SK-N-SH (cell line): ENCODE results near the gene PBX1. TPM values are rescaled to one million over a fixed set of nuclear protein-coding genes. Genes with fewer than 3 reads are reported as not detected.

ENCODE experiments used
- CTCF ChIA-PET: fragments of 300-600, 350-600 bp; formaldehyde crosslinking; extraction: SDS; loops from one replicate; lab custom pipeline; 2021; lab: Yijun Ruan, JAX
- POLR2A ChIA-PET: fragments of 350-600 bp; sonication (Branson Sonifier 250); formaldehyde crosslinking; extraction: SDS; loops from one replicate; lab custom pipeline; 2020; ENCODE audit warnings: antibody characterized with exemption, inconsistent platforms; lab: Yijun Ruan, JAX
- DNase-seq: peaks from one replicate; pipeline ENCODE4 v3.0.0; 2012
- H2AFZ ChIP-seq: fragments of 200-600 bp; sonication (generic); 2 replicates; pipeline ENCODE4 v1.8.1; 2016; ENCODE audit warnings: antibody characterized with exemption, mild to moderate bottlenecking, low read depth
- H3F3A ChIP-seq: fragments of 200-600 bp; sonication (generic); replicated peaks from 2 replicates; pipeline ENCODE3; 2016; ENCODE audit warnings: antibody characterized with exemption, mild to moderate bottlenecking; ENCODE audit not compliant: insufficient read depth
- H3K27ac ChIP-seq, 2 experiments: fragments of 200-500 bp in 1 of 2; fragments of 200-600 bp in 1 of 2; sonication (Bioruptor generic) in 1 of 2; sonication (generic), shearing (Covaris generic) in 1 of 2; 2 replicates each; pipeline versions ENCODE4 v1.5.1 to v1.6.1; 2014 to 2016; ENCODE audit warnings: low read depth in 2 of 2, inconsistent platforms in 1 of 2, low read length in 1 of 2, mild to moderate bottlenecking in 1 of 2, mixed read lengths in 1 of 2
- H3K27me3 ChIP-seq: fragments of 200-600 bp; sonication (generic), shearing (Covaris generic); 2 replicates; pipeline ENCODE4 v1.6.1; 2016; ENCODE audit warnings: mixed run types; ENCODE audit not compliant: insufficient read depth
- H3K36me3 ChIP-seq, 2 experiments: fragments of 200-500 bp in 1 of 2; fragments of 200-600 bp in 1 of 2; sonication (Bioruptor generic) in 1 of 2; sonication (generic) in 1 of 2; replicated peaks in 1 of 2; 2 replicates each; pipeline versions ENCODE3 to v1.5.1; 2014 to 2016; ENCODE audit warnings: low read length in 1 of 2, mild to moderate bottlenecking in 1 of 2; ENCODE audit not compliant: insufficient read depth in 2 of 2, control insufficient read depth in 1 of 2
- H3K4me1 ChIP-seq, 2 experiments: fragments of 200-500 bp in 1 of 2; fragments of 200-600 bp in 1 of 2; sonication (Bioruptor generic) in 1 of 2; sonication (generic), shearing (Covaris generic) in 1 of 2; 2 replicates each; pipeline versions ENCODE4 v1.5.1 to v1.6.1; 2014 to 2016; ENCODE audit warnings: low read depth in 1 of 2, low read length in 1 of 2, mixed run types in 1 of 2; ENCODE audit not compliant: insufficient read depth in 2 of 2, control insufficient read depth in 1 of 2
- H3K4me2 ChIP-seq: fragments of 200-600 bp; sonication (generic), shearing (Covaris generic); 2 replicates; pipeline ENCODE4 v1.6.1; 2017; ENCODE audit warnings: mixed run types
- H3K4me3 ChIP-seq, 2 experiments: fragments of 200-500 bp in 1 of 2; fragments of 200-600 bp in 1 of 2; sonication (Bioruptor generic) in 1 of 2; sonication (generic), shearing (Covaris generic) in 1 of 2; 2 replicates each; pipeline versions ENCODE4 v1.5.1 to v1.8.1; 2014 to 2016; ENCODE audit warnings: low read depth in 2 of 2, inconsistent platforms in 1 of 2, low read length in 1 of 2, mild to moderate bottlenecking in 1 of 2, mixed read lengths in 1 of 2, moderate library complexity in 1 of 2
- H3K79me2 ChIP-seq: fragments of 200-600 bp; sonication (generic); 2 replicates; pipeline ENCODE4 v1.8.1; 2017; ENCODE audit warnings: mild to moderate bottlenecking; ENCODE audit not compliant: insufficient read depth
- H3K9ac ChIP-seq: fragments of 200-600 bp; sonication (generic); 2 replicates; pipeline ENCODE4 v1.6.1; 2017; ENCODE audit warnings: mixed run types
- H3K9me2 ChIP-seq: fragments of 200-600 bp; sonication (generic); 2 replicates; pipeline ENCODE4 v1.6.1; 2017; ENCODE audit warnings: mixed run types
- H3K9me3 ChIP-seq: fragments of 200-600 bp; sonication (generic); 2 replicates; pipeline ENCODE4 v1.6.1; 2017; ENCODE audit warnings: mixed run types, mild to moderate bottlenecking, moderate library complexity
- H4K20me1 ChIP-seq: fragments of 200-600 bp; sonication (generic); 2 replicates; pipeline ENCODE4 v1.6.1; 2017; ENCODE audit warnings: mild to moderate bottlenecking, mixed run types; ENCODE audit not compliant: insufficient read depth
- EP300 ChIP-seq, 2 experiments: IDR thresholded peaks; 2 replicates each; pipeline versions ENCODE4 v1.4.0 to v1.6.1; 2012; ENCODE audit warnings: borderline replicate concordance in 1 of 2, low read depth in 1 of 2, low read length in 1 of 2
- FOXJ3 ChIP-seq: sonication (generic); formaldehyde crosslinking; IDR thresholded peaks from 2 replicates; pipeline ENCODE4 v1.5.1; 2020; ENCODE audit warnings: mild to moderate bottlenecking, missing genetic modification reagents
- FOXM1 ChIP-seq: IDR thresholded peaks from 2 replicates; pipeline ENCODE4 v1.4.0; 2012; ENCODE audit warnings: low read depth, mild to moderate bottlenecking
- JUND ChIP-seq: IDR thresholded peaks from 2 replicates; pipeline ENCODE4 v1.4.0; 2012
- MEF2A ChIP-seq: IDR thresholded peaks from 2 replicates; pipeline ENCODE4 v1.4.0; 2012; ENCODE audit warnings: low read depth, borderline replicate concordance
- MXI1 ChIP-seq: IDR thresholded peaks from 2 replicates; pipeline ENCODE4 v1.6.1; 2012; ENCODE audit warnings: mild to moderate bottlenecking, low read depth, low read length, improper control_type of control experiment
- RFX5 ChIP-seq: IDR thresholded peaks from 2 replicates; pipeline ENCODE4 v1.6.1; 2012; ENCODE audit warnings: mild to moderate bottlenecking, improper control_type of control experiment, low read length
- SIN3A ChIP-seq: IDR thresholded peaks from 2 replicates; pipeline ENCODE4 v1.6.1; 2012; ENCODE audit warnings: low read depth, mild to moderate bottlenecking, low read length, moderate library complexity, borderline replicate concordance
- YY1 ChIP-seq: IDR thresholded peaks from 2 replicates; pipeline ENCODE4 v1.4.0; 2012; ENCODE audit warnings: low read depth, mild to moderate bottlenecking
- WGBS: methylation state at CpG from one replicate; pipeline ENCODE4 v1.1.6; 2017; ENCODE audit warnings: low lambda C conversion rate; 5-methylcytosine and 5-hydroxymethylcytosine counted together
- polyA plus RNA-seq, 3 experiments: library from polyadenylated mRNA; depleted of rRNA; stranded (reverse); fragments of >200 nt; gene quantifications; 2 replicates each; pipeline ENCODE4 v1.2.3, GENCODE V29; 2012
- TF ChIP-seq, protein P1 (sequence below): IDR thresholded peaks from 2 replicates; pipeline ENCODE4; 2012
- TF ChIP-seq, protein P2 (sequence below): IDR thresholded peaks from 2 replicates; pipeline ENCODE4 v1.4.0; 2012; ENCODE audit warnings: low read depth, borderline replicate concordance
- TF ChIP-seq, protein P3 (sequence below): fragments of 200-600 bp; sonication (generic); IDR thresholded peaks from 2 replicates; pipeline ENCODE4 v1.6.1; 2017; ENCODE audit warnings: antibody characterized with exemption, mild to moderate bottlenecking, moderate library complexity

The PBX1 gene
- polyA plus RNA-seq, 1 of the 3 experiments (the other 2 are of a cell fraction): 27.0 TPM

DNA sequence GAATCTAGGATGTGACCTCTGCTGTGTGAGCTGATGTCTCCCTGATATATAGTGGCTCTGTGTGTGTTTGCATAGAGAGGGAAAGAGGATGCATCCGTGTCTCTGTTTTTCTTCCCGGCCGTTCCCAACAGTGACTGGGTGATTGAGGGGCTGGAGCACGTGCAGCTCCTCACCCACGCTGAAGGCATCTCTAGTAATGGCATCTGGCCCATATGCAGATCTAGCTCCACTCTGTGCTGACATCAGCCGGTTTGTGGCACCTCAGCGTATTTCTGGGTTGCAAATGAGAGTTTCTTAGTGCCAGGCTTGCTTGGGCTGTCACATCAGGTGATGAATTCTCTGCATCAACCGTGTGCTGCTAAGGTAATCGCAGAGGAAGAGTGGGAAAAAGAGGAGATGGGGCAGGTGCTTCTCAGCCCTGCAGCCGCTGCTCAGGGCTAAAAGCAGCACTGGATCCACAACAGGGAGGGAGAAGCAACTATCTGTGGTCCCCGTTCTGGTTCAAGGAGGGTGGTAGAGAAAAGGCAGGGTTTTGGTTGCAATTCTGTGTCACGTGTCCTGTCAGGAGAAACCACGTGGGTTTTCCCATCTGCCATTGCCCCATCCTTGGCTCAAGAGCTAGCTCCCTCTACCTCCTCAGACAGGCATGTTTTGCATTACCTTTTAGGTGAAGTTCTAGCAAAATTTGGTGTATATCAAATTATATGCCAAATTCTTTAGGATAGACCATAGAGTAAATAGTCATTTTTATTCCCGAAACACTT is 282.9 kb downstream of the PBX1 start:
- Histone ChIP-seq H3F3A (no peaks in the 10 kb centered on the region), H2AFZ (no peak overlapping the region), H3K4me1 (peaks cover 0 to 1% of the 10 kb centered on the region in 2 experiments; a peak in 2 of 4 replicates), H3K36me3 (peaks cover 0 to 9% of the 10 kb centered on the region in 2 experiments), H3K9me2 (no peaks in the 10 kb centered on the region), H3K27ac (no peak overlapping the region), H3K9me3 (no peaks in the 10 kb centered on the region), H3K27me3 (no peaks in the 10 kb centered on the region), H4K20me1 (no peaks in the 10 kb centered on the region), H3K79me2 (no peaks in the 10 kb centered on the region), H3K4me3 (no peak overlapping the region), H3K4me2 (no peak overlapping the region), H3K9ac (no peak overlapping the region)
- WGBS: 88% methylated on average over 14 of the region's 14 CpGs
- TF ChIP-seq, protein P1, sequence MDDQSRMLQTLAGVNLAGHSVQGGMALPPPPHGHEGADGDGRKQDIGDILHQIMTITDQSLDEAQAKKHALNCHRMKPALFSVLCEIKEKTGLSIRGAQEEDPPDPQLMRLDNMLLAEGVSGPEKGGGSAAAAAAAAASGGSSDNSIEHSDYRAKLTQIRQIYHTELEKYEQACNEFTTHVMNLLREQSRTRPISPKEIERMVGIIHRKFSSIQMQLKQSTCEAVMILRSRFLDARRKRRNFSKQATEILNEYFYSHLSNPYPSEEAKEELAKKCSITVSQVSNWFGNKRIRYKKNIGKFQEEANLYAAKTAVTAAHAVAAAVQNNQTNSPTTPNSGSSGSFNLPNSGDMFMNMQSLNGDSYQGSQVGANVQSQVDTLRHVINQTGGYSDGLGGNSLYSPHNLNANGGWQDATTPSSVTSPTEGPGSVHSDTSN: no peak
- TF ChIP-seq JUND (no peak), SIN3A (no peak), RFX5 (no peak), YY1 (no peak), MEF2A (no peak), FOXM1 (no peak)
- TF ChIP-seq, protein P2, sequence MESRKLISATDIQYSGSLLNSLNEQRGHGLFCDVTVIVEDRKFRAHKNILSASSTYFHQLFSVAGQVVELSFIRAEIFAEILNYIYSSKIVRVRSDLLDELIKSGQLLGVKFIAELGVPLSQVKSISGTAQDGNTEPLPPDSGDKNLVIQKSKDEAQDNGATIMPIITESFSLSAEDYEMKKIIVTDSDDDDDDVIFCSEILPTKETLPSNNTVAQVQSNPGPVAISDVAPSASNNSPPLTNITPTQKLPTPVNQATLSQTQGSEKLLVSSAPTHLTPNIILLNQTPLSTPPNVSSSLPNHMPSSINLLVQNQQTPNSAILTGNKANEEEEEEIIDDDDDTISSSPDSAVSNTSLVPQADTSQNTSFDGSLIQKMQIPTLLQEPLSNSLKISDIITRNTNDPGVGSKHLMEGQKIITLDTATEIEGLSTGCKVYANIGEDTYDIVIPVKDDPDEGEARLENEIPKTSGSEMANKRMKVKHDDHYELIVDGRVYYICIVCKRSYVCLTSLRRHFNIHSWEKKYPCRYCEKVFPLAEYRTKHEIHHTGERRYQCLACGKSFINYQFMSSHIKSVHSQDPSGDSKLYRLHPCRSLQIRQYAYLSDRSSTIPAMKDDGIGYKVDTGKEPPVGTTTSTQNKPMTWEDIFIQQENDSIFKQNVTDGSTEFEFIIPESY: no peak
- TF ChIP-seq, protein P3, sequence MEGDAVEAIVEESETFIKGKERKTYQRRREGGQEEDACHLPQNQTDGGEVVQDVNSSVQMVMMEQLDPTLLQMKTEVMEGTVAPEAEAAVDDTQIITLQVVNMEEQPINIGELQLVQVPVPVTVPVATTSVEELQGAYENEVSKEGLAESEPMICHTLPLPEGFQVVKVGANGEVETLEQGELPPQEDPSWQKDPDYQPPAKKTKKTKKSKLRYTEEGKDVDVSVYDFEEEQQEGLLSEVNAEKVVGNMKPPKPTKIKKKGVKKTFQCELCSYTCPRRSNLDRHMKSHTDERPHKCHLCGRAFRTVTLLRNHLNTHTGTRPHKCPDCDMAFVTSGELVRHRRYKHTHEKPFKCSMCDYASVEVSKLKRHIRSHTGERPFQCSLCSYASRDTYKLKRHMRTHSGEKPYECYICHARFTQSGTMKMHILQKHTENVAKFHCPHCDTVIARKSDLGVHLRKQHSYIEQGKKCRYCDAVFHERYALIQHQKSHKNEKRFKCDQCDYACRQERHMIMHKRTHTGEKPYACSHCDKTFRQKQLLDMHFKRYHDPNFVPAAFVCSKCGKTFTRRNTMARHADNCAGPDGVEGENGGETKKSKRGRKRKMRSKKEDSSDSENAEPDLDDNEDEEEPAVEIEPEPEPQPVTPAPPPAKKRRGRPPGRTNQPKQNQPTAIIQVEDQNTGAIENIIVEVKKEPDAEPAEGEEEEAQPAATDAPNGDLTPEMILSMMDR: no peak
- ChIA-PET CTCF (no interaction called here), POLR2A (no interaction called here)
- DNase-seq: no peak

DNA sequence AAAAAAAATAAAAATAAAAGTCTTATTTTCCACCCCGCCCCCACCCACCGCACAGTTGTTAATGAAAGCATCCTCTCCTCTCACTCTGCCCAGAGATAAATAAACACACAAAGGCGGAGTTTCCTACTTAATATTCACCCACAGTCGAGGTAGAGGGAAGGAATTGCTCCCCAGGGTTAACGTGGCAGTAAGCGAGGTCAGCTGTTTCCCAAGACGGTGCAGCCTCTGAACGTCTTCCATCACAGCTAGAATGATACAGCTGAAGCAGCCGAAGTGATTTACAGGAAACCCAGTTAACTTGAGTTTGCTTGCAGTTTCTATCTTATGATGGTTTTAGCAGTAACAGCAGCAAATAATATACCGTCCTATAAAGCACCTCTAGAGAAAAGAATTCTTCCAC is 283.9 kb downstream of the PBX1 start:
- H2AFZ ChIP-seq: no peak overlapping the region
- CTCF ChIA-PET: interaction anchor here (0.9 kb wide), 1 partner anchor 229 kb away, joined by 3 read pairs; no protein-coding TSS in a partner anchor
- H3K4me2 ChIP-seq: no peak overlapping the region
- no peak overlapping the region for H3K27ac ChIP-seq
- no peaks in the 10 kb centered on the region; a peak in 2 of 4 replicates for H3K4me1 ChIP-seq
- H3K36me3 ChIP-seq: peaks cover 5 to 19% of the 10 kb centered on the region in 2 experiments
- H3K9ac ChIP-seq: no peak overlapping the region
- H4K20me1 ChIP-seq: no peaks in the 10 kb centered on the region
- no peaks in the 10 kb centered on the region for H3K79me2 ChIP-seq
- H3K9me3 ChIP-seq: no peaks in the 10 kb centered on the region
- H3F3A ChIP-seq: no peaks in the 10 kb centered on the region
- no peaks in the 10 kb centered on the region for H3K27me3 ChIP-seq
- H3K4me3 ChIP-seq: no peak overlapping the region
- no peak for TF ChIP-seq FOXJ3 (CRISPR knock-in tag)
- no peak for TF ChIP-seq EP300 (IDR thresholded peaks at IDR 0.05; ENCODE audit: borderline replicate concordance in 1 of 2, low read depth in 1 of 2, low read length in 1 of 2)
- TF ChIP-seq MXI1: no peak
- TF ChIP-seq, all 33 proteins: peak for 0
- 95% methylated on average over 10 of the region's 10 CpGs for WGBS
- no peak for DNase-seq
- POLR2A ChIA-PET: no interaction called here
- H3K9me2 ChIP-seq: no peaks in the 10 kb centered on the region
